GM19395 (cell line): ENCODE data around the gene ADGRG1.

Experiments used
- ATAC-seq: cut with Tn5 transposase; IDR thresholded peaks from one replicate; pipeline ENCODE4 v1.9.1; 2021; ENCODE audit warnings: mild to moderate bottlenecking, moderate library complexity; ENCODE audit not compliant: unreplicated experiment

Gene ADGRG1

DNA sequence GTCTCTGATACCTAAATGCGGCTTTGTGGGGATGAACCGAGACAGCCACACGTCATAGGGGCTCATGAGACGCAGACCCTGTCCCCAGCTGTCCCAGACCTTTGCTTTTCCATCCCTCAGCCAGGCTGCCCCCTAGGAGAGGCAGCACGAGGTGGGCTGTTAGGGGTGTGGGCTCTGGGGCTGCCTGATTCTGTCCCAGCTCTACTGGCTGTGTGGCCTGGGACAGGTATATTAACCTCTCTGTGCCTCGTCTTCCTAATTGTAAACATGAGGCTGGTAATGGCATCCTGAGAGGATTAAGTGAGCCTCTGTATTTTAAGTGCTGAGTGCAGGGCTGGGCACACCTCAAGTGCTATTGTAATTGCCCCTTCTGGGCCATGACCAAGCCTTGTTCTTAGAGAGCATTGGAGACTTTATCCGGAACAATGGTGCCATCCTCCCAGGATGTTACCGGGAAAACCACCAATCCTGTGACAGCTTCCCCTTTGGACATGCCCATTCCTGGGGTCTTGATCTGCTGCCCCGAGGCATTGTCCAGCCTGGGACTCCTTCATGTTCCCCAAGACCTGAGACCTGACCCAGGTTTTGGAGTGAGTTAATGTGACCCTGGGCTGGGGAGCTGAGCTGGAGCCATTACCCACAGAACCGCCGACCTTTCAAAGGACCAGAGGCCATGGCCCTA lies 5.1 kb downstream of the ADGRG1 start:
- ATAC-seq = no peak

DNA sequence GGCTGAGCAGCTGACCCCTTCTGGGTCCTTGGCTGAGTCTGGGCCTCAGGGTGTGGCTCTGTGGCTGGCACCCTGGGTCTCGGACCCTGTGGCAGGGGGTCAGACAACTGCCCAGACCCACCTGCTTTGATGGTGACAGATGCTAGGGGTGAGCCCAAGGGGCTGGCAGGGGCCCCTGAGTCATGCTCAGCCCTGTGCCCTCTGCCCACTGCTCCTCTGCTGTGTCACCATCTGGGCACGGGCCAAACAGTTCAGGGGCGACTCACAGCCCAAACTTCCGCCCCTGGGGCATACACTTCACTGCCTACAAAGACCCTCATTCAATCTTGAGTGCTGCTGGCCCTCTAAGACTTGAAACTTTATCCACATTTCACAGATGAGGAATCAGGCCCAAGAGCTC lies 5.7 kb downstream of the ADGRG1 start:
- no peak for ATAC-seq

DNA sequence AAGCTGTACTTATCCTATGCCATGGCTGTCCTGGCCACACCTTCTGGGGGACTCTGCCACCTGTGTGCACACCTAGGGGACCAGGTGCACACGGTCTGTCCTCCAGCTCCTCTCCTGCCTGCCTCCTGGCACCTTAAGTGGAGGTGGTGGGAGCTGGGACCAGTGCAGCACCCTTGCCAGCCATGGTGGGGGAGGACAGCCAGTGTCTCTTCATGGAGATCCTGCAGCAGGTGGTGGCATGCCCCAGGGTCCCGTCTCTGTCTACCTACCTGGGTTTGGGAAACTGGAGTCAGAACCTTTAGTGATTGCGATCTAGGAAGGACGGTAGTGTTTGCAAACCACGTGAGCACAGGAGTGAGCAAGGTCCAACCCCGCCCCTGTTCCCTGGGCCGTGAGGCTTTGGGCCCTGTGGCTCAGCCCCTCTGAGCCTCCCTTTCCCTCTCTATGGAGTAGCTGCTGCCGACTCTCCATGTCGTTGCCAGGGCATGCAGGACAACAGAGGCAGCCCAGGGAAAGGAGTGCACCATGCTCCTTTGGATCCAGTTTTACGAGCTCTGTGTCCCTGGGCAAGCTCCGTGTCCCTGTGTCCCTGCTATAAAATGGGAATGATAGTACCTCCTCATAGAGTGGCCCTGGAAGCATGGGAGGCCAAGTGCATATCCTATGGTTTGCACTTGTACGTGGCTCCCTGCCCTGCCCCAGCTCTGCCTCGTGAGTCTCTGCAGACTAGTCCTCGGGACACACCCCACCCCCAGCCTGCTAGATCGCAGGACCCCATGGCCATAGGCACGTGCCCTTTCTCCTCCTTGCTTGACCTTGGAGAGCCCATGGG lies 7.1 kb downstream of the ADGRG1 start:
- ATAC-seq = no peak

DNA sequence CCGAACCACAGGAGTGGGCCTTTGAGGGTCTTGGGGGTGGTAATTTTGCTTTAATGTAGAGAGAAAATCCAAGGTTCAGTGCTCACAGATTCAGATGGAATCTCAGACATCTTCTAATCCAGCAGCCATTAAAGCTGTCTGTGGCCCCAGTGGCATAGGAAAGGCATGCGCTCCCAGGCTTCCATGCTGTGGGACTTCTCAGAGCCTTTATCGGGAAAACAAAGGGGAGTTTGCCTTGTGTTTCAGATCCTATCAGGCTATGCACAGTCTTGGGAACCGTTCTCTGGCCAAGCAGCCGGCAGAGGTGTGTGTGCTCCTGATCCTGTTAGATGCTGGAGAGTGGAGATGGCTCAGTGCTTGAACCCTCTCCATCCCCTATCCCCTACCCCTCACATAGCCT lies 7.8 kb downstream of the ADGRG1 start:
- ATAC-seq = no peak

DNA sequence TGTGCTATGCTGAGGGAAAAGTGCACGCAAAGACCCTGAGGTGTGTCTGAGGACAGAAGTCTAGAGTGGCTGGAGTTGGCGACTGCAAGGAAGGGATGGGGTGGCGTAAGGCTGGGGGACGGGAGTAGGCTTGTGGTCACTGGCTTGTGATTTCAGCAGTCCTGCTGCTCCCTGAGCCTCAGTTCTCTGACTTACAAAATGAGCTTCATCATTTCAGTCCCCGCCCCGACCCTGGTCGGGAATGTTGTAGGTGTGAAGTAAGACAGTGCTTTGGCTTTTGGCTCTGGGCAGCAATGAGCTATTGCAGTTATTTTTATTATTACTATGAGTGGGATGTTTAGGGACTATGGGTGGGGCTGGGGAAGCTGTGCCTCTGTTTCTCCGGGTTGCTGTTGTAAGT lies 8.6 kb downstream of the ADGRG1 start:
- no peak for ATAC-seq

DNA sequence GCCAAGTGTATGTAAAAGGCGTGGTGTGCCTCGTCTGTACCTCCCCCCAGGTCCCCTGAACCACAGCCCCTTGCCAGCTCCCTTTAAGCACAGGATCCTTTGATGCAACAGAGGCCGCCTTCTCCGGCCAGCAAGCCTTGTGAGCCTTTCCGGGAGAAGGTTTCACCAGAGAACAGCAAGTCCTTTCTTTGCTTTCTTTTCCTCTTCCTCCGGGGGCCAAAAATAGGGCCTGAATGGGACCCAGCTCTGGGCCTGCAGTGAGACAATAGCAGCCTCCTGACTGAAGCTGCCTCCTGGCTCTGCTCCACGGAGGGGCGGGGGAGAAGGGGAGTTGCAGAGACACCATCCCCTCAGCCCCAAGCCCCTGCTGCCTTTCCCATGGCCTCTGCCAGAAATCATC lies 9.0 kb downstream of the ADGRG1 start:
- ATAC-seq = no peak

DNA sequence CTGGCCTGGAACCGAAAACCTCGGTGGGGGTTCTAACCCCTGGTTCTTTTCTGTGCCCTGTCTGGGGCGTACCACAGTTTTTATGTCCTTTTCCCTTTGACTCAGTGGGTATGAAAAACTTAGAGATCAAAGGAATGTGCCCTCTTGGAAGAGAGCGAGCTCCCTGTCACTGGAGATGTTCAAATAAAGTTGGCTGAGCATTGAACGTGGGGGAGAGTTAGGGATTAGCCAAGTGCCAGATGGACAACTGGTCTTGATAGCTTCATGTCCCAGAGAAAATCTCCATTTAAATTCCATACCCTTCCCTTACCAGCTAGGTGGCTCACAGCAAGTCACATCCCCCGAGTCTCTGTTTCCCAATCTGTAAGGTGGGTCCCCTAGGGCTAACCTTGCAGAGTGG lies 9.5 kb downstream of the ADGRG1 start:
- no peak for ATAC-seq

DNA sequence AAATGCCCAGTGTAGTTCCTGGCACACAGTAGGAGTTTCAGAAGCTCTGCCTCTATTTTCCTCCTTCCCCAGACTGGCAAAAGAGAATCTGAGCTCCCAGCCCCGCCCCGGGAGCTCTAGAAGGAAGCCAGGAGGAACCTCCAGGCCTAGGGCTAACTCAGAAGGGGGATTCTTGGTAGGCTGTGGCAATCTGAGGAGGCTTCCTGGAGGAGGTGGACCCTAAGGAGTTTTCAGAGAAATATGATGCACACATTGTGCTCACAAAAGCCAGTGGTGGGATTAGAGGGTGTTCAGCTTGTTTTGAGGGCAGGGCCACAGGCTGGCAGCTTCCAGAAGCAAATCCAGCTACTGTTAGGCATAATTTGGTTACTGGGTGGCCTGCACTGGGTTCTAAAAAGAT lies 10.0 kb downstream of the ADGRG1 start:
- no peak for ATAC-seq

DNA sequence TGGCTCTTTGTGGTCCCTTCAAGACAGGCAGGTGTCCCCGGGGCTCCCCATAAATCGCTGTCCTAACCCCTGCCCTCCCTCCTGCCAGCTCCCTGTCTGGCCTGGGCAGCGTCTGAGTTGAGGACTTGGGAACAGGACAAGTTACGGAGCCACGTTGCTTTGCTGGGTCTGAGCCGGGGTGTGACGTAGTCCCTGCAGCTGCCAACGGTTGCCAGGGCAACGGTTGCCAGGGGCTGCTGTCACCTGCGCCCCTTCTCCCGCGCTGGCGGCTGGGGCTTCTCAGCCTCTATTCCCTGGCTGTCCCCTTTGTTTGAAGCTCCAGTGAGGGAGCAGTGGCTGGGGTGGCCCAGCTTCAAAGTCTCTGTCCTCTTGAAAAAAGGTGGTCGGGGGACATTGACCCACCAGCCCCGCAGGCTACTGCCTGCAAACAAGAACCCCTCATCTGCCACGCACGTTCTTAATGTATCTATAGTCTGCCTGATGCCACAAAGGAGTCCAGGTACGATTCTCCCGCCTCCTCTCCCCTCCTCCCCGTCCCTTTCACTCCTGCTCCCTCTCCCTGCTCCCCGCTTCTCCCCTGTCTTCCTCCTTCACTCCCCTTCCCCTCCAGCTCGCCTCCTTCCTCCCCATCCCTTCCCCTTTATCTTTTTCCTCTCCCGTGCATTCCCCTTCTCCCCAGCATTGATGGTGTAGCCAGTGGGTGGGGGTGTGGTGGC lies 10.9 kb downstream of the ADGRG1 start:
- no peak for ATAC-seq

DNA sequence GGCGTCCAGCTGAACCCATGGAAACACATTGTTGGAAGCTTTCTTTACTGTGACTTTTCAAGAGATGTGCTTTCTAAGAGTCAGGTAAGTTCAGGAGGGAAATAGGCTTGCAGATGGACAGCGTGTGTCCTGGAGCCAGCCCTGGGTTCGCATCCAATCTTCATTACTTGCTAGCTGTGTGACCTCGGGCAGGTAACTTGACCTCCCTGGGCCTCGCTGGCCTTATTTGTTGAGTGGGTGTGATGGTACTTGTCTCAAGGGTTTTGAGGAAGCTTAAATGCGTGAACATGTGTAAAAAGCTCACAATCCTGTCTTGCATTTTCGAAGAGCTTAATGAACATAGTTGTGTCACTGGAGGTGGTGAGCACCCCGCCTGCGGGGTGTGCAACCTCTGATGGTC lies 11.8 kb downstream of the ADGRG1 start:
- ATAC-seq = no peak

DNA sequence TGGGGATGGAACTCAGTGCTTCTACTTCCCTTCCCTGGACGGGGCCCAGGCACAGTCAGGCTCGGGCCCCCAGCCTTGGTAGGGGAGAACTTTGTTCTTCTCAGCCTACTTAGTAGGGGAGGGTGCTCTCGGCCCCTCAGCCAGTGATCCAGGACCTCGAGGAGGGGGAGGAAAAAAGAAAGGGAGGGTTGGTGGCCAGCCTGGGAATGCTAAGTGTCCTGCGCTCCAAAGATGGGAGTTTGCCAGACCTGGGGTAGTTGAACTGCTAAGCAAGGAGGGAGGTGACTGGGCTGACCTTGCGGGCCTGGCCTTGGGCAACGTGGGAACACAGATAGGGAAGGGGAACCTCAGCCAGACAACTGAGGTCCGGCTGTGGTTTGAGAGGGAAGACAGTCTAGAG lies 12.2 kb downstream of the ADGRG1 start:
- no peak for ATAC-seq

DNA sequence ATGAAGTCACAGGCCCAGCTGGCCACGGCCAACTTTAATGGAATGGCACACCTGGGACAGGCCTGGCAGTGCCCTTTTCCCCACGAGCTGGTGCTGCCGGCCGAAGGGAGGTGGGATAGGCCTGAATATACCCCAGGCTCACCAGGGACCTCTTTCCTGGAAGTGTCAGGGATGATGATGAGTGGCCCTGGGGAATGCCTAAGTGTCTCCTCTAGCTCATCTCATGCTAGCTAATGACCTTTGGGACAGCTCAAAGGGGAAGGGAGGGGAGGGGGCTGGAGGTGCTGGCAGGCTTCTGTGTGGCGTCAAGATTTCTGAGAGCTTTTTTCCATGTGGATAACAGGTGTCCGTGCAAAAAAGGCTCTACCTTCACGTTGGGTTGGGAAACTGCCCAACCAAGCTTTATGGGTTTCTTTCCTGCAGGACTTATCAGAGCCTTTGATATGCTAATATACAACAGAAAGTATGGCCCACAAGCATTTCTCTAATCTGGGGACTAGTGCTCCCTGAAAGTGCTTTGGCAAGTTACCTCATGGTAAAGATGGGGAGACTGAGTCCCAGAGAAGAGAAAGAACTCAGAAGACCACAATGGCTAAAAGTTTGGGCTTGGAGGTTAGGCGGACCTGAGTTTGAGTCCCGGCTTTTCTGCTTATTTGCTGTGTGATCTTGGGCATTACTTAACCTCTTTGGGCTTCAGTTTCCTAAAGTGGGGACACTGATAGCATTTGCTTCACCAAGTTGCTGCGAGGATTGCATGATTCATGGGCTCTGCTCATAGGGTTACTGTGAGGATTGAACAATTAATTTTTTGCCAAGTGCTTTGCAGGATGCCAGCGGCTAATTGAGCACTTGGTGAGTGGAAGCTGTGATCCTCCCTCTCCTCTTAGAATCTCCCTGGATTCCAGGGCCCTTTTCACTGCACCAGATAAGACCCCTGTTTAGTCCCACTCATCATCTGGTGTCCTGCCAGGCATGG lies 14.0 kb downstream of the ADGRG1 start:
- no peak for ATAC-seq

DNA sequence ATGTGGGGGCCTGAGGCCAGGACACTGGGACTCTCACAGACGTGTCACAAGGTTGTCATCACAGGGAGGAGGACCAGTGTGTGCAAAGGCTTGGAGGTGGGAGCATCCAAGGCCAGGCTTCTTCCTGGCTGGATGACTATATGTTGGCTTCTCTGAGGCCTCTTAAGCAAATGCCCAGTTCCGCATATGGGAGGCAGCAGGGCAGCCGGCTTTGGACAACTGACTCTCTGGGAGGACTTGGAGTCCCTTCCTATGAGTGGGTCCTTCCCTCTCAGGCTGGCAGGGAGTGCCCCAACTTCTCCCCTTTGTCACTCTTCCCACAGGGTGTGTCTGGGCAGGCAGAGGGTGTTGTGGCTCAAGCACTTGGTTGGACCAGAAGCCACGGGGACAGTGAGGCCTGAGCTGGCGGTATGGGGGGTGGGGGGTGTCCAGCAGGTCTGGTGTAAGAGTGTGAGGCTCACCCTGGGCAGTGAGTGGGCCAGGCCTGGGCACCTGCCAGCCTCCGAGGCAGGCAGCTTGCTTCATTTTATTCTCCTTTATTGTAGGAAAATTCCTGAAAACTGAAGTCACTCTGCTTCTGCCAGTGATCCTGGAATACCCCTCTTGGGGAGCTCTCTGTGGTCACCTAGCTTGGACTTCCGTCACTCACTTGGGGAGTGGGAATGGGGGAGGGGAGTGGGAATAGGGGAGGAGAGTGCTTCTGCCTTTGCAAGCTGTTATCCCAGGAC lies 14.9 kb downstream of the ADGRG1 start:
- no peak for ATAC-seq

DNA sequence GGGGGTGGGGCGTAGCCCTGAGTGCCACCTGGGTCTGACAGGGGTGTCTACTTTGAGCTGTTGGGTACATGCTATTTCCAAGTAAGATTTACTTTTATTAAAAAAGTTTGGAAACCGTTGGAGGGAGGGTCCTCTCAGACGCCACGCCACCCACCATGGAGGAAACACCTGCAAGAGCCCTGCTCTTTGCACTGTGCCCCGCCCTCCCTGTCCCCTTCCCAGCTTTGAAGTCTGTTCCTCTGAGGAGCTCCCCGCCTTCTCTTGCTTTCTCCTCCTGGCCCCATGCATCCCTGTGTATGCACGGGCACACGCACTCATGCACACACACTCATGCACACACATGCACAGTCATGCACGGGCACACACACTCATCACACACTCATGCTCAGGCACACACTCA lies 15.5 kb downstream of the ADGRG1 start:
- no peak for ATAC-seq

DNA sequence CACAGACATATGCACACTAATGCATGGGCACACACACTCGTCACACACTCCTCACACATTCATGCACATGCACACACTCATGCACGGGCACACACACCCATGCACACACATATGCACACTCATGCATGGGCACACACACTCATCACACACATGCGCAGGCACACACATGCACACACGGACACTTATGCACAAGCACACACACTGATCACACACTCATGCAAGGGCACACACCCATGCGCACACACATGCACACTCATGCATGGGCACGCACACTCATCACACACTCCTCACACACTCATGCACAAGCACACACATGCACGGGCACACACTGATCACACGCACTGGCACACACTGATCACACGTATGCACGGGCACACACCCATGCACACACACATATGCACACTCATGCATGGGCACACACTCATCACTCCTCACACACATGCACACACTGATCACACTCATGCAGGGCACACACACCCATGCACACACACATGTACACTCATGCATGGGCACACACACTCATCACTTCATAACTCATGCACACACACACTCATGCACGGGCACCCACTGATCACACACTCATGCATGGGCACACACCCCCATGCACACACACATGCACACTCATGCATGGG lies 16.1 kb downstream of the ADGRG1 start:
- no peak for ATAC-seq

DNA sequence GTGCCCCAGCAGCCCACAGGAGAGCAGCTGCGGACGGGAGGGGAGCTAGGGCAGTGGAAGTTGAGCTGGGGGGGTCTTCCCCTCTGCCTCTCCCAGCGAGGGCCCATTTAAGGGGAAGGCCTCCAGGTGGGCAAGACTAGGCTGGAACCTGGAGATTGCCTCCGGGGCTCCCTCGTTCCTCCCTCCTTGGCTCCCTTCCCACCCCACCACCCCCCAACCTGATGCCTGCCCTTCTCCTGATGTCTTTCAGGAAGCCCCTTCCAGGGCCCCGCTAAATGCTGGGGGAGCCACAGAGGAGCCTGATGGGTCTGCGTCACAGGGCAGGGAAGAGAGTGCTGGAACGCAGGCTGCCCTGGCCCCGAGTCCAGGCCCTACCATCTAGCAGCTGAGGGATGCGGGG lies 16.7 kb downstream of the ADGRG1 start:
- ATAC-seq = no peak

DNA sequence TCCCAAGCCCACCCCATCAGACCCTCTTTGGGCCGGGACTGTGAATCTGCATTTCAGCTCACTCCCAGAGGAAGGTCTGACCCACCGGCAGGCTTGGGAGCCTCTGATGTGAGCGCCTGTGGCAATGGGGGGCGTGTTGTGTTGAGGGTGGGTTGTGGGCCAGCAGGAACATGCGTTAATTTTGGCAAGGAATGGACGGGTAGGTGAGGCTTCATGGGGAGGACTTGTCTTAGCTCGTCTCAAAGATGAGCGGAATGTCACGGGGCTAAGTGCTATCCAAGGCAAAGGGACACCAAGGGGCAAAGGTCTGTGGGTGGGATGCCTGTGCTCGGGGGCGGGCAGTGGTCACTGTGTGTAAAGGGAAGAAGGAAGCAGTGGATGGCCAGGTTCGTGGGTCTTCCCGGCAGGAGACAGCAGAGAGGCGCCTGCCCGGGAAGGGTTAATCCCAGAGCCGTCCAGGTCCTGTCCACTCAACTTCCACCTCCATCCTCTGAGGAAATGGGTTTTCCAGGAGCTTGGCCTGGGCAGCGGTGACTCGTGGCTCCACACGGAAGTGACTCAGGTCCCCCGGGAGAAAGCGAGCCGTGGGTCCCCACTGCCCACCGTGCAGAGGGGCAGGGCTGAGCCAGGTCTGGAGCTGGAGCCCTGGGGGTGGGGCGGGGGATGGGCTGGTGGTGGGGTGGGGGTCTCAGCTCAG lies 17.4 kb downstream of the ADGRG1 start:
- no peak for ATAC-seq

DNA sequence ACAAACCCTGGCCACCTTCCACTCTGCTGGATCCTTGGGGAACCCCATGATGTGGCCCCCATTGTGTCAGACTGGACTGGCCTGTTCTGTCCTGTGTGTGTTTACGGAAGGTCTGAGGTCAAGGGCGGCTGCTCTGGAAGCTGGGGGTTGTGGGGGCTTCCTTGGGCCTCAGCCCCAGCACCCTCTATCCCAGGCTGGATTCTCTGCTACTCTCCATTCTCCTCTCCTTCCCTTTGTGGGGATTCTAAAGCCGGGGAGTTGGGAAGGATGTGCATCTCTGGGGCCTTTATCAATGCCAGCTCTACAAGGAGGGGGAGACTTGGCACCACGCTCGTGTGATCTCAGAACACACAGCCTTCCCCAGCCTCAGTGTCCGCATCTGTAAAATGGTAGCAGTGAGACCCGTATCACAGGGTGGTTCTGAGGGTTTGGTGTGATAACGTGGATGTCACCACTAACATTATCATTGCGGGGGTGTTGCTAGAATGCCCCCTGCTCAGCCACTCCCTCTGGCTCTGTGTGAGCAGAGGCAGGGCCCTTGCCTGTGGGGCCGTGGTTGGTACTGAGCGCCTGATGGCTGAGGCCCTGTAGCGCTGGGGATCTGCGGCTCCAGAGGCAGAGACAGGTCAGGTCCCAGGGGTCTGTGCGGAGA lies 18.1 kb downstream of the ADGRG1 start:
- no peak for ATAC-seq
